Stimulated activated CD8-positive, alpha-beta memory T cell treated with anti-CD3 and anti-CD28 coated beads, Interleukin-4, amount 100 ng/mL, for 24 hours (primary cell): Measurements from ENCODE around the gene TMEM165.
A peak's percentile ranks its signal among the peaks of the same experiment; 100 is the strongest.

Source experiments
- DNase-seq: peaks from one replicate; pipeline ENCODE4 v3.0.0-alpha.2; 2020; ENCODE audit warnings: low read depth

The TMEM165 gene

DNA sequence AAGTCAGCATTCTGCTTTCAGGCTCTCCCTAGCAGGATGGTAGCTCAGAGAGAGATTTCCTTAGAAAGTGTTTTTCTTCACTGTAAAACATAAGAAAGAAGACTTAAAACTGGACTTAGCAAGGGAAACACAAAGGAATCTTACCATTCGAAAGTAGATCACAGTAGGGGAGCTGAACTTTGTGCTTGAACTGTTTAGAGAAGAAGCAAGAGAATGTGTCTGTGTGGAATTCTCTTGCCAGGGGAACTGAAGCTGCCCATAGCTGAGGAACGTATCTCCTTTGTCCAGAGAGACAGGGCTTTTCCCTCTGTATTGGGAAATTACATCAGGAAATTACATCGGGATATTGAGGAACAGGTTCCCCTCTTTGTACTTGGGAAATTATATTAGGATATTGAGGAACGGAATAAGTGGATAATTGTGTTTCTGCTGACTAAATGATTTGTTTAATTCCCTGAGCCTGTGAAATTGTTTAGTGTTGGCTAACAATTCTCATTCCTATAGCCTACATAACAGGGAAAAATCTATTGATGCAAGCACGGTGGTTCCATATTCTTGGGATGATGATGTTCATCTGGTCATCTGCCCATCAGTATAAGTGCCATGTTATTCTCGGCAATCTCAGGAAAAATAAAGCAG lies 28.6 kb upstream of the TMEM165 start:
- DNase-seq, result no peak

- DNase-seq, result no peak
Measured at GRCh38 chr4:55369968-55370367, 25.8 kb upstream of the TMEM165 start.

- DNase-seq, result no peak
Measured at GRCh38 chr4:55372259-55372658, 23.5 kb upstream of the TMEM165 start.

DNA sequence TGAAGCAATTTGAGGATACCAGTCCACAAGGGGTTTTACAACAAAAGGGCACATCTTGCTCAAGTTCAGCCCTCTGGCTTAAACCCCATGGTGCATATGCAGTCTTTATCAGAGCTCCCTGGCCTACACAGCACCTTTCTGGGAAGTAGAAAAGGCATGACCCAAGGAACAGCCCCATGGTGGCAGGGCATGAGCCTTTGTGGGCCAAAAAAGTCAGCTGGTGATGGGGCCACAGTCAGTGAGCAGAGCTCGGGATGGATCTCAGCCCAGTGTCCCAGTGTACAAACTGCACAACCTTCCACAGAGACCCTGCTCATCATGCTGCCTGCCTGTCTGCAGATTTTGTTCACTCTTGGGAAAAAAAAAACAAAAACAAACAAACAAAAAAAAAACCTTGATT lies 22.3 kb upstream of the TMEM165 start:
- DNase-seq, result no peak

- DNase-seq, result no peak
Measured at GRCh38 chr4:55376698-55377097, 19.1 kb upstream of the TMEM165 start.

- no peak for DNase-seq
Measured at GRCh38 chr4:55378617-55379467, 16.9 kb upstream of the TMEM165 start.

DNA sequence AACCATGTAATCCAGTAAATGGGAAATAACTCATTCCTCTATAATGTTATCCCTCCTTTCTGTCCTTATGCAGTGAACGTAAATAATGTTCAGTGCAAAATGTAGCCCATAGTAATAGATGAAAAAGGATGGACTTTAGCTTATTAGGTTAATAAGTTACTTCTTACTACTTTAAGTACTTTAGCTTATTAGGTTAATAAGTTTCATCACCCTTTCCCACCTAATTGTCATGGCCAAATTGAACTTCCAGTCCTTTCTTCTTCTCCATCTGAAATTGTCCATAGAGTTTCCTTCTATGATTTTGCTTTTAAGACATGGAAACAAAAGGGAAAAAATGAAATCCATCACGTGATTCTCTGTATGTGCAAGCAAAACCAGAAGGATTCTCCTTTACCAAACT lies 15.2 kb upstream of the TMEM165 start:
- no peak for DNase-seq

- no peak for DNase-seq
Measured at GRCh38 chr4:55381502-55381901, 14.3 kb upstream of the TMEM165 start.

DNA sequence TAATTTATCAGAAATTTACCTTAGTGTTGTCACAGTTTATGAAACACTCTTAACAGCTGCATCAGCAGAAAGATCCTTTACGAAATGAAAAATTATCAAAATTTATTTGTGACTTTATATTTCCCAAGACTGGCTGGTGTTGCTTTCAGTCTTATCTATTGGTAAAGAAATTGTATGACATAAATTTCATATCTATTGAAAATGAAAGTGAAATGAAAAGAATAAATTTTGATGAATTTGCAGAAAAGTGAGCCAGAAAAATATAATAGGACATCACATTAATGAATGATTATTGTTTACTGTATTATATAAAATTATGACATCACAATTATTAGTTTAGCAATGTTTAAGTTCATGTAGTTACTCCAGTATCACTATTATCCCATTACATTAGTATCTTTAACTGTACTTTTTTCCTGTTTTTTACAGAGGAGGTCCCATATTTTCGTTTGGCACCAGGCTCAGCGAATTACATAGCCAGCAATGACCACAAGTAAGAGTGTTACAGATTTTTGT lies 13.2 kb upstream of the TMEM165 start:
- no peak for DNase-seq

DNA sequence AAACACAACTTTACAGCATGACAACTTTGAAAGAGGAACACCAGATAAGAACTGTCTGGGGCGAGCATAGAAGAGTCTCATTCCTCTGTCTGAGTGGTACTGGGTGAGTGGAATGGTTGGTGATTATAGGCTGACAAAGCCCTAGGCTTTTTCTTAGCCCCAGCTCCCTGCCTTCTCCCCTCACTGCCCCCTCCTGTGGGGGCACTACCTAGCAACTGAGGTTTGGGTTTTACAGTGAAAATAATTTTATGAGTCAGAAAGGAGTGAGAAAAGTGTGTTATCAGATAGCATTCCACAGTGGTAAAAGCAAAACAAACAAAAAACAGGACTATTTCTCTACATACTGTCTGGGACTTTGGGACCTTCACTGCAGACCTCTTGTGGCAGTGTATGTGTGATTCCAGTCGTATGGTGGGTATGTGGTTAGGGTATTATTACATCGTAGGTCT lies 10.5 kb upstream of the TMEM165 start:
- DNase-seq, result no peak

- no peak for DNase-seq
Measured at GRCh38 chr4:55386073-55386472, 9.7 kb upstream of the TMEM165 start.

DNA sequence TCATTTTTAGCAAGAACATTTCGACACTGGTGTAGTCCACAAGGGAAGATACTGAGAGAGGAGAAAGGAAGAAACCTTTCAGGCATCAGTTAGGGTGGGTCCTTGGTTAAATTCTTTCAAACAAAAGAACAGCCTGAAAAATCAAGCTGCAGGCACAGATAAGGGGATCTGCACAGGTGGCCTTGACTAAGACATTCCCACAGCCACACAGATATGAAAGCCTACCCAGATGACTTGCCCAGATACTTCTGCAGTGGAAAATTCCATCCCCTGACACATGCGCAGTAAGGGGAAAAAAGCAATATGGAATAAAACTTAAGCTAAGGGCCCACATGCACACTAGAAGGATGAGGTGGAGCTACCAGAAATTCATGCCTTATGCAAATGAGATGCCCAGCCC lies 8.9 kb upstream of the TMEM165 start:
- no peak for DNase-seq

DNA sequence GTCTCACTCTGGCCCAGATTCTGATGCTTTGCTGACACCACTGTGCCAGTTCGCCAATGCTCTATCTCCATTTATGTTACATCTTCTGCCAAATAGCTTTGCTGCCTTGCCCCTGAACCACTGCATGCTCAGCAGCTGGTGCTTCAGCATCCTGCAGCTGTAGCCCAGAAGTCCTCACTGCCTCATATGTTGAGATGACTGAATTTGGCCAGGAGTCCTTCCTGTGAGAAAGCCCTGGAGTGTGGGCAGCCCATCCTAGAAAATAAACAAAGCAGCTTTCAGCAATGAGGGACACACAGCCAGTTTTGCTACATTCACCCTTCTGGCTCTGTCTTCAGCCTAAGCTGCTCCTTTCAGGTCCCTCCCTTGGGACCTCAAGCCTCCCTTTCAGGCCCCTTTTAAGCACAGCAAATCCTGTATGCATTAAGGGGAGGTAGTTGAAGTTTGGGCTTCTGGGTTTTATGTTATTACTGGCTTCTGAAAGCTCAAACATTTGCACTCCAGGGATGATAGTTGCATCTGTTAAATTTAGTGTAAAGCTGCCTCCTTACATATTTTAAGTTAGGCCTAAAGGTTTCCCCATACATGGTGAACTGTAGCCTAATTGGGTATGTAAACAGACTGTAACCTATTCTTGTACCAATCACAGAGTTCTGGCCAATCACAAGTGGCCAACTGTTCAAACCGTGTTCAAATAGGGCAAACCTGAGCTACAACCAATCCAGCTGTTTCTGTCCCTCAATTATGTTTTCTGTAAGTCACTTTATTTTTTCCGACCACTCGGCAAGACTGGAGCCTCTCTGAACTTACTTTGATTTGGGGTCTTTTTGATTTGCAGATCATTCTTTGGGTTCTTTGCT lies 2.1 kb upstream of the TMEM165 start:
- DNase-seq, result no peak

- no peak for DNase-seq
Measured at GRCh38 chr4:55395218-55395528, 584 bp upstream of the TMEM165 start.

DNA sequence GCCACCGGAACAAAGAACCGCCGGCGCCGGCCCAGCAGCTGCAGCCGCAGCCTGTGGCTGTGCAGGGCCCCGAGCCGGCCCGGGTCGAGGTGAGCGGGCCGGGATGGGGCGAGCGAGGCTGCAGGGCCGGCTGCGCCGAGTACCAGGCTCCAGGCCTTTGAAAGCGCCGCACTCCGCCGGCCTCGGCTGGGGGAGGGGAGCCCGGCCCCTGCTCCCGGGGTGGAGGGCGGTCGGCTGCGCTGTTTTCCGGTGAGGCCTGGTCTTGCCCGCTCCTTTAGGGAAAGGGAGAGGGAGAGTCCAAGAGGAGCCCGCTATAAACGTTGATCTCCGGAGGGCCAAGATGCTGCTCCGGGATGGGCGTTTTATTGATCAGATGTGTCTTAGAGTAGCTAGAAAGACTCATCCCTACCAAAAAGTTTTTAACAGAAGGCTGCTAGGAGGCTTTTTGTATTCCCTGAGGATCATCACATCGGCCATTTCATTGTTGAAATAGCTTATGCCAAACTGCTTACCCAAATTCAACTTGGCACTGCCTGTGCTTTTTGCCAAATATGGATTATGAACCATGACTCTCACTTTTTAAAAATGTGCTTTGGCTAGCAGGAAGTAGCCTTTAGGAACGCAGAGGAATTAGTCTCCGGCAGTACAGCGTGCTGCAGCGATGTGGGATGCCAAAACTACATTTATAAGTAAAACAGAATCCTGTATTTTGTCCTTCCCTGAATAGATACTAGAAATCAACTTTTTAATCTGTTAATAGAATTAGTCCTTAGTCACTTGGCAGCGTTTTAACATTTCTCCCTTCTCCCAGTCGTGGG lies 760 bp downstream of the TMEM165 start:
- DNase-seq, result peak; percentile 19

DNA sequence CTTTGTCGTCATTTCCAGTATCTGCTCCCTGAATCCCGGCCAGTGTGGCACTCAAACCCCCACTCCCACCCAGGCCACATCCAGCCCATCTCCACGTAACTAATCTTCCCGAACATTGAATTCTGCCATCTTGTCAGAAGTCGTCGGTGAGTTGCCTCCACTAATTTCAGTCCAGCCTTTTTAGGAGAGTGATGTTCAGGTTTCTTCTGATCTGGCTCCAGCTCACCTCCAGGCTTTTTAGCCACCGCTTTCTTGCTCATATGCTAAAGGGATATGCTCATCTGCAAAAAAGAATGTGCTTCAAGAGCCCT lies 1.3 kb downstream of the TMEM165 start:
- DNase-seq, result no peak

DNA sequence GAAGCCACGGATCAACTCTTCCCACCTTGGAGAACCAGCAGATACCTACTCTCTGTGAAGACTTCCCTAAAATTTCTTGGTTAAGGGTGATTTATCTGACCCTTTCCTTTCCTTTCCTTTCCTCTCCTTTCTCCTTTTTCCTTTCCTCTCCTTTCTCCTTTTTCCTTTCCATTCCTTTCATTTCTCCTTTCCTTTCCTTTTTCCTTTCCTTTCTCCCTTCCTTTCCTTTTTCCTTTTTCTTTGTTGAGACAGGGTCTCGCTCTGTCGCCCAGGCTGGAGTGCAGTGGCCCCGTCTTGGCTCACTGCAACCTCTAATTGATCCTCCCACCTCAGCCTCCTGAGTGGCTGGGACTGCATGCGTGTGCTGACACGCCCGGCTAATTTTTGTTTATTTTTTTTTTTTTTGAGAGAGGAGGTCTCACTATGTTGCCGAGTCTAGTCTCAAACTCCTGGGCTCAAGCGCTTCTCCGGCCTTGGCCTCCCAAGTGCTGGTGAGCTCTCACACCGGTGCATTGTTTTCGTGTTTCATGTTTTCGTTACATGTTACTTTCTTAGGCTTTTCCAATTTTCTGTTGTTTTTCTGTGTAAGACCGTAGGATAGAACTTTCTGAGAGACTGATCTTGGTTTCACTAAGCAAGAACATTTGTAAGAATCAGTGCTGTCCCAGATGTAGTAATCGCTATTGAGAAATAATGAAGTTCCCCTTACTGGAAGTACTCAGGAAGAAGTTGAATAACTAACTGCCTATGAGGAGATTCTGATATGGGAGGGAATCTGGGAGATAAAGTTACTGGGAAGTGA lies 2.0 kb downstream of the TMEM165 start:
- DNase-seq, result no peak

DNA sequence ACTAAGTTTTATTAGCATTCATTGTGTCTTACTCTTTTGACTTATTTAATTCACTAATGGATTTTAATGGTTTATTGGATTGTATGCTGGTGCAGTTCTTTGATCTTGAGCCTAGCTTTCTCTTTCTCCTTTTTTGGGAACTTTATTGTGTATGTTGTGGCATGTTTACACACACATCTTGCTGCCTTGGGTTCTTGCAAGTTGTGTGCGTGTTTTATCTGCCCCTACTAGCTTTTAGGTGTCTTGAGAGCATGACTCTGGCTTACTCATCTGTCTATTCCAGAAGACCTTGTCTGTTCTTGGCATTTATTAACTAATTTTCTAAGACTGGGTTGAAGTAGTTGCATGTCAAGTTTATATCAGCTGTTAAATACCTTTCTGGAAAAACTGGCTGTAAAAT lies 2.7 kb downstream of the TMEM165 start:
- no peak for DNase-seq

DNA sequence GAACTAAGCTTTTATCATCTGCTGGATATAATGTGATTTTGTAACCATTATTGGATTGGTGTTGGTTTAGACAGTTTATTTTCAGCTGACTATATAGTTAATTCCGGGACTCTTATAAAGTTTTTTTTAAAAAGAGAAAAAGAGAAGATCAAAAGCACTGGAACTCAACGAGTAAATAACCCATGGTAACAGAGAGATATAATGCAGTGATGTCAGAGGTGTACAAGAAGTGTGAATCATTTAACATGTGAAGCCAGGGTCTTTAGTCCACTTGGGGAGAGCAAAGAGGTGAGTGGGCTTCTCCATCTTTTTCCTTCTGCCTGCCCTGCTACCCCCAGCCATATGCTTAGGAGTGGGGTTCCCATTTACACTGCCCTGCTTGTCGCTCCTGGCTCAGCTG lies 3.2 kb downstream of the TMEM165 start:
- DNase-seq, result no peak

- DNase-seq, result no peak
Measured at GRCh38 chr4:55399581-55399980, 3.8 kb downstream of the TMEM165 start.

DNA sequence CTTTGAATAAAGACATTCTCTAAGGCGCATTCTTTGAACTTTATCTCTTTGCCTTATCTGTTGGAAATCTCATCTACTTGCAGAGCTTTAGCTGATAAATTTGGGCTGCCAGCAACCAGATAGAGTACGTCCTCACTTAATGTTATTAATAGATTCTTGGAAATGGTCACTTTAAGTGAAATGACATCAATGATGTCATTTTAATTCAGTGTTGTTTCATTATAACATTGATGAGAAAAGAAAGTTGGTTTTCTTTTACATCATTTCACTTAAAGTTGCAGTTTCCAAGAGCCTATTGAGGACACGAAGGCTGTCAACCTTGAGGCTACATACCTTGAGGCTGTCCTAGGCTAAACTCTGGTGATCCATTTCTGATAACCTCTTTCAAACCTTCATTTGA lies 9.3 kb downstream of the TMEM165 start:
- DNase-seq, result no peak
